Neural cell (in vitro differentiated cells): ENCODE results near the gene PHF2.

ENCODE experiments used
- CTCF ChIP-seq: fragments of 450-650 bp; IDR thresholded peaks from 2 replicates; pipeline ENCODE4 v1.5.1; 2014; ENCODE audit warnings: antibody characterized with exemption, mild to moderate bottlenecking, moderate library complexity; ENCODE audit not compliant: poor library complexity, severe bottlenecking
- EZH2 ChIP-seq: fragments of 200-600, 300-800 bp; shearing (Covaris generic), sonication (generic); IDR thresholded peaks from 2 replicates; pipeline ENCODE4 v1.6.1; 2014; ENCODE audit warnings: antibody characterized with exemption, low read length, borderline replicate concordance, mild to moderate bottlenecking; ENCODE audit not compliant: insufficient read depth, poor library complexity, severe bottlenecking
- RAD21 ChIP-seq: fragments of 450-650 bp; conservative IDR thresholded peaks from 2 replicates; pipeline ENCODE4 v1.6.1; 2014; ENCODE audit warnings: antibody characterized with exemption, mild to moderate bottlenecking, moderate library complexity
- REST ChIP-seq: IDR thresholded peaks from 2 replicates; pipeline ENCODE4 v1.6.1; 2012; ENCODE audit warnings: borderline replicate concordance
- TAF1 ChIP-seq: IDR thresholded peaks from 2 replicates; pipeline ENCODE4 v1.6.1; 2012; ENCODE audit warnings: low read depth

- TF ChIP-seq EZH2 (no peak), TAF1 (no peak), CTCF (no peak), REST (no peak), RAD21 (no peak)
These were observed 3.5 kb downstream of the PHF2 start for GRCh38 chr9:93579711-93580516.
